Measurements from ENCODE around the gene SECISBP2.

DNA sequence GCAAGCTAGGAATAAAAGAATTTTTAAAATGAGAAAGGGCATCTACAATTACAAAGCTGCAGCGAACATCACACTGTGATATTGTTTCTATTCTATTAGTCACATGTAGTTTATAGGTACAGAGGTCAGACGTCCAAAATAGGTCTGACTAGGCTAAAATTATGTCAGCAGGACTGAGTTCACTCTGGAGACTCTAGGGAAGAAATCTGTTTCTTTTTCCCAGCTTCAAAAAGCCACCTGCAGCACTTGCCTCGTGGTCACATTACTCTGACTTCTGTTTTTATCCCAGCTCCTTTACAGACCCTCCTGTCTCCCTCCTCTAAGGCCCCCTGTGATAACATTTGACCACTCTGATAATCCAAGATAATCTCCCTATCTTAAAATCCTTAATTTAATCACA, 12.4 kb upstream of the SECISBP2 start:
- TF ChIP-seq, protein P1, sequence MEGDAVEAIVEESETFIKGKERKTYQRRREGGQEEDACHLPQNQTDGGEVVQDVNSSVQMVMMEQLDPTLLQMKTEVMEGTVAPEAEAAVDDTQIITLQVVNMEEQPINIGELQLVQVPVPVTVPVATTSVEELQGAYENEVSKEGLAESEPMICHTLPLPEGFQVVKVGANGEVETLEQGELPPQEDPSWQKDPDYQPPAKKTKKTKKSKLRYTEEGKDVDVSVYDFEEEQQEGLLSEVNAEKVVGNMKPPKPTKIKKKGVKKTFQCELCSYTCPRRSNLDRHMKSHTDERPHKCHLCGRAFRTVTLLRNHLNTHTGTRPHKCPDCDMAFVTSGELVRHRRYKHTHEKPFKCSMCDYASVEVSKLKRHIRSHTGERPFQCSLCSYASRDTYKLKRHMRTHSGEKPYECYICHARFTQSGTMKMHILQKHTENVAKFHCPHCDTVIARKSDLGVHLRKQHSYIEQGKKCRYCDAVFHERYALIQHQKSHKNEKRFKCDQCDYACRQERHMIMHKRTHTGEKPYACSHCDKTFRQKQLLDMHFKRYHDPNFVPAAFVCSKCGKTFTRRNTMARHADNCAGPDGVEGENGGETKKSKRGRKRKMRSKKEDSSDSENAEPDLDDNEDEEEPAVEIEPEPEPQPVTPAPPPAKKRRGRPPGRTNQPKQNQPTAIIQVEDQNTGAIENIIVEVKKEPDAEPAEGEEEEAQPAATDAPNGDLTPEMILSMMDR (IDR thresholded peaks at IDR 0.05), result no peak
- no peak for TF ChIP-seq ZFX (IDR thresholded peaks at IDR 0.05; ENCODE audit: borderline replicate concordance)
